Activated CD8-positive, alpha-beta T cell treated with anti-CD3 and anti-CD28 coated beads, Interleukin-2, amount 10 ng/mL, durations not matched to agents 7 days and 5 days (primary cell): ENCODE data around the gene RHEBL1. TPM values are rescaled to one million over a fixed set of nuclear protein-coding genes. Genes with fewer than 3 reads are reported as not detected.

Experiments used
- ATAC-seq: fragments of 150-1000 bp; cut with Tn5 transposase; one replicate; pipeline ENCODE4 v1.10.0; 2021; ENCODE audit warnings: moderate library complexity
- CTCF ChIA-PET: fragments of 350-600 bp; sonication (Branson Sonifier 250); formaldehyde crosslinking; loops from one replicate; lab custom pipeline; 2021; ENCODE audit warnings: antibody characterized with exemption; lab: Charles Lee
- POLR2A ChIA-PET: fragments of 350-600 bp; sonication (Branson Sonifier 250); formaldehyde crosslinking; loops from one replicate; lab custom pipeline; 2021; ENCODE audit warnings: antibody characterized with exemption; lab: Charles Lee
- DNase-seq: peaks from one replicate; pipeline ENCODE4 v3.0.0-alpha.2; 2020
- H3K27ac Mint-ChIP-seq: one replicate; pipeline ENCODE4 v1.8.0; 2021; ENCODE audit warnings: mild to moderate bottlenecking, mixed read lengths
- H3K27me3 Mint-ChIP-seq: one replicate; pipeline ENCODE4 v1.8.0; 2021; ENCODE audit warnings: low read depth, mixed read lengths
- H3K36me3 Mint-ChIP-seq: one replicate; pipeline ENCODE4 v1.8.0; 2021; ENCODE audit warnings: low read depth, mixed read lengths
- H3K4me1 Mint-ChIP-seq: one replicate; pipeline ENCODE4 v1.8.0; 2021; ENCODE audit warnings: low read depth, mixed read lengths
- H3K4me3 Mint-ChIP-seq: one replicate; pipeline ENCODE4 v1.8.0; 2021; ENCODE audit warnings: mild to moderate bottlenecking, mixed read lengths
- H3K9me3 Mint-ChIP-seq: one replicate; pipeline ENCODE4 v1.8.0; 2022; ENCODE audit warnings: mixed read lengths; ENCODE audit not compliant: insufficient read depth
- total RNA-seq, 2 experiments: library from RNA; stranded (reverse); gene quantifications; one replicate each; pipeline ENCODE4 v1.2.3, GENCODE V29; 2021

RHEBL1 gene
- total RNA-seq, 2 experiments from 2014 or later, result 9.5 to 9.9 TPM

DNA sequence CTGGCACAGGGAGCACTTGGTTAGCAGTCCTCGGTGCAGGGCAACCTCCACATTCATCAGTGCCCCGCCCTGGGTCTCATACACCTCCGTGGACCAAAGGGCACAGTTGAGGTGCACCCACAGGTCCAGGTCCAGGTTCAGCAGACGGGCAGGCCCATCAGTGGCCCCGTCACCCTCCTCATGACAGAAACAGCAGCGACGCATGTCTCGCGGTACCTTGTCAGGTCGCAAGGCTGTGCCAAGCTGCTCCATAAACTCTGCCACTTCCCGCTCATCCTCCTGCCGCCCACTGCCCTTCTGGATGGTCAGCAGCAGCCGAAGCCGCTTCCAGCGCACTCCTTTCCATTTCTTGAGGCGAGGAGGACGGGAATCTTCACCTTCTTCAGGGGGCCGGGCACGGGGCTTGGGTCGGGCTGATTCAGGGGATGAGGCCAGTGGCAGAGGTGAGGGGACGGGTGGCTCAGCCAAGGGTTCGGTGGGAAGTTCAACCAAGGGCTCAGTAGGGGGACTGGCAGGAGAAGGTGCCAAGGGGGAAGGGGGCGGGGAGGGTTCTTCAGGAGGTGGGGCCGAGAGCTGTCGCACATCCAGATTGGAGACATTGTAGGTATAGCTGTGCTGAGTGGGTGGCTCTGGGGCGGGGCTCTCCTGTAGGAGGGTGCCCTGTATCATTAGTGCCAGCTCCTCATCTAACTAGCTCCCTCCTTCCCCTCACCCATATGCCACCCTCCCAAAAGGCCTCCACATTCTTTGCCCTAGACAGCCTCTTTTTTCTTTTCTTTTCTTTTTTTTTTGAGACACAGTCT is 42.9 kb downstream of the RHEBL1 start:
- ChIA-PET CTCF (interaction anchor here (1.6 kb wide), 1 partner anchor 30 kb away, joined by 5 read pairs; no protein-coding TSS in a partner anchor), POLR2A (no interaction called here)
- no peaks in the 10 kb centered on the region for H3K27me3 Mint-ChIP-seq
- peak overlapping the region; percentile 34 for H3K27ac Mint-ChIP-seq
- H3K4me3 Mint-ChIP-seq, result no peak overlapping the region
- DNase-seq (no peak), ATAC-seq (no peak)
- peaks cover 68% of the 10 kb centered on the region for H3K36me3 Mint-ChIP-seq
- H3K9me3 Mint-ChIP-seq, result no peaks in the 10 kb centered on the region
- no peaks in the 10 kb centered on the region for H3K4me1 Mint-ChIP-seq

DNA sequence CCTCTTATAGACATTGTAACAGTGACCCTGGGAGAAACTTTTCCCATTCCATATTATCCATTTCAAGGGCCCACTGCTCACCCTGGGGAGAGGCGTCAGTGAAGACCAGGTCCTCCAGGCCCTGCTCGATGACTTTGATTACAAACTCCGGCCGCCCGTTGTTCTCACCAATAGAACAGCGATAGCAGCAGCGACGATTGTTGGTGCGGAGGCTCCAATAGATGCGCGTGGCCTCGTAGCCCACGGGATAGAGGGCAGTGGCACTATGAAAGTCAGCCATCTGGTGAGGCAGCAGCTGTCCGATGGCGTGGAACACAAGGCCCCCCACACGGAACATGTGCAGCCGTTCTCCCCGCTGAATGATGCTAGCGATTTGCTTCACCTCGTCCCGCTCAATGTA is 43.7 kb downstream of the RHEBL1 start:
- Mint-ChIP-seq H3K36me3 (peaks cover 67% of the 10 kb centered on the region), H3K9me3 (no peaks in the 10 kb centered on the region), H3K4me3 (no peak overlapping the region), H3K4me1 (no peaks in the 10 kb centered on the region), H3K27ac (no peak overlapping the region), H3K27me3 (no peaks in the 10 kb centered on the region)
- ATAC-seq, result no peak
- POLR2A ChIA-PET, result no interaction called here
- no peak for DNase-seq
- CTCF ChIA-PET, result interaction anchor here (1.0 kb wide), 1 partner anchor 173 kb away, joined by 3 read pairs; no protein-coding TSS in a partner anchor

DNA sequence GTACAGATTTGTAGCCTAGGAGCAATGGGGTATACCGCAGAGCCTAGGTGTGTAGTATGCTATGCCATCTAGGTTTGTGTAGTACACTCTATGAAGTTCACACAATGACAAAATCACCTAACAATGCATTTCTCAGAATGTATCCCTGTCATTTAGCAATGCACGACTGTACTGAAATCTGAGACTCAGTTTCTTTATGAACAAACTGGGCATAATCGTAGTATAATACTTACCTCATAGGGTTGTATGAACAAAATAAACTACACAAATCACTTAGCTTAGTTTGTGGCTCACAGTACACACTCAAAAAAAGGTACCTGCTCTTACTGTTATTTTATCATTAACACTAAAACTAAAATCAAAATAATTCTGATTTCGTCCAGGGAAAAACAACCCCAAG is 44.3 kb downstream of the RHEBL1 start:
- H3K36me3 Mint-ChIP-seq, result peaks cover 68% of the 10 kb centered on the region
- POLR2A ChIA-PET, result interaction anchor here (0.6 kb wide), 1 partner anchor 210 kb away, joined by 3 read pairs; no protein-coding TSS in a partner anchor
- H3K4me3 Mint-ChIP-seq, result no peak overlapping the region
- DNase-seq, result no peak
- no peak overlapping the region for H3K27ac Mint-ChIP-seq
- H3K4me1 Mint-ChIP-seq, result no peaks in the 10 kb centered on the region
- H3K27me3 Mint-ChIP-seq, result no peaks in the 10 kb centered on the region
- no peaks in the 10 kb centered on the region for H3K9me3 Mint-ChIP-seq
- ATAC-seq, result no peak
- CTCF ChIA-PET, result interaction anchor here (1.0 kb wide), 1 partner anchor 172 kb away, joined by 3 read pairs; no protein-coding TSS in a partner anchor

DNA sequence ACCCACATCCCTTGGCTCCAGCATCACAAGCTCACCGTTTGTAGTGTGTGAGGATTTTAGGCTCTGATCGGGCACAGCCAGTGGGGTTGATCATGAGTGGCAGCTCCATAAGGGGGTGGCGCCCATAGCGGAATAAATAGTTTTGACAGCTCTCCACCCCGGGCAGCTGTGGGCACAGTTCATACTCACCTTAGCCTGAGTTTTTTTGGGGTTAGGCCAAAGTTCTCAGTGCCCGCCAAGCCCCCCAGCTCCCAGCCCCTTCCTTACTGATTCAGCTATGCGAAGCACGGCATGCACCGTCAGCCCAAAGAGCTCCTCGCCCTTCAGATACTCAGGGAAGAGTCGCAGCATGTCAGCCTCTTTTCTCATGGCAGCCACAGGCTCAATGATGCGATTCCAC is 45.2 kb downstream of the RHEBL1 start:
- no peak for ATAC-seq
- H3K4me3 Mint-ChIP-seq, result no peak overlapping the region
- DNase-seq, result no peak
- H3K36me3 Mint-ChIP-seq, result peaks cover 66% of the 10 kb centered on the region
- ChIA-PET CTCF (no interaction called here), POLR2A (interaction anchor here (0.8 kb wide), 1 partner anchor 14 kb away, joined by 3 read pairs; no protein-coding TSS in a partner anchor)
- H3K27ac Mint-ChIP-seq, result no peak overlapping the region
- peaks cover 5% of the 10 kb centered on the region for H3K4me1 Mint-ChIP-seq
- no peaks in the 10 kb centered on the region for H3K9me3 Mint-ChIP-seq
- no peaks in the 10 kb centered on the region for H3K27me3 Mint-ChIP-seq

DNA sequence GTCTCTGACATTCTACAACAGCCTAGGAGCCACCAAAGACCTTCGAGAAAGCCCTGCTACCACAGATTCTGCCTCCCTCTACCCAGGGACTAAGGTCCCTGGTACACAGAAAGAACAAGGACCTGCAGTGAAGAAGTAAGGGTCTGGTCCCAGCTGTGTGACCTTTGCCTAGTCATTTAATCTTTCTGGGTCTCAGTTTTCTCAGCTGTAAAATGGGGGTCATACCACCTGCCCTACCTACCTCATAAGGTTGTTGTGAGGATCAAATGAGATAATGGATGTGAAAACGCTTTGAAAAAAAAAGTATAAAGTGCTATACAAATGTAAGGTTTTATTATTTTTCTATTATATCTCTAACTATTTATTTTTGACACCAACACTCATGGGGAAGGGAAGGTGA is 46.0 kb downstream of the RHEBL1 start:
- no peak overlapping the region for H3K27ac Mint-ChIP-seq
- H3K36me3 Mint-ChIP-seq, result peaks cover 64% of the 10 kb centered on the region

DNA sequence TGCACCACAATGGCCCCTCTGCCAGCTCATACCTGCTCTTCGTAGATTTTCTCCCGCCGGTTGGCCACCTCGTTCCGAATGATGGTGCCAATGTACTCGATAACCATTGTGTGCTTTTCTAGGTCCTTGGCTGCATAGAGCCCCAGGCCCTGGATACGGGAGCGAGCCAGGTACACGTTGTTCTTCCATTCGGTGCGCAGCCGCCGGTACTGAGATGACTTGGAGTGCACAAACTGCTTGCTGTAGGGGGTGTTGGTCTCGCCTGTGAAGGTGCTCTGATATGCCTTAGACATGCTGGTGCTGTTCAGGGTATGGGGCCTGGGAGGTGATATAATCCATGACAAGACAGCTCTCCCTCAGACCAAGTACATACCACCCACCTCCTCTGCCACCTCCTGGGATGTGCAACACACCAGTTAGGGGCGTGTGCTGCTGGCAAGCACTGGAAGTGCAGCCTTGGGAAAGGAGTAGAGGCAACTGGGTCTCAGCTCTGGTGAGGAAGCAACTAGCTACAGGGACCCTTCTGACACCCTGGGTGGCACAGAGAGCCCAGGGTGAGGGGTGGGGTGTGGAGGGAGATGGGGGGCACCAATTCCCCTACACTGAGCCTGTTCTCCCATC is 47.1 kb downstream of the RHEBL1 start:
- CTCF ChIA-PET, result interaction anchor here (0.6 to 3.7 kb wide), 4 partner anchors 11 to 170 kb away, joined by 3 to 46 read pairs (median 3); partner anchors contain the start of gene DDX23
- Mint-ChIP-seq H3K4me1 (peaks cover 15% of the 10 kb centered on the region), H3K4me3 (no peak overlapping the region), H3K27ac (peak overlapping the region; percentile 35), H3K9me3 (no peaks in the 10 kb centered on the region), H3K36me3 (peaks cover 60% of the 10 kb centered on the region), H3K27me3 (no peaks in the 10 kb centered on the region)
- no peak for DNase-seq
- ATAC-seq, result no peak
- POLR2A ChIA-PET, result interaction anchor here (1.1 kb wide), 1 partner anchor 109 kb away, joined by 4 read pairs; the partner anchor contains the start of gene TUBA1B

More for the DNA sequence above, 46.0 kb downstream of the RHEBL1 start:
- DNase-seq (no peak), ATAC-seq (no peak)
- Mint-ChIP-seq H3K4me1 (peaks cover 10% of the 10 kb centered on the region), H3K27me3 (no peaks in the 10 kb centered on the region), H3K4me3 (no peak overlapping the region), H3K9me3 (no peaks in the 10 kb centered on the region)
- ChIA-PET CTCF (interaction anchor here (1.1 kb wide), 1 partner anchor 10 kb away, joined by 3 read pairs; no protein-coding TSS in a partner anchor), POLR2A (no interaction called here)

DNA sequence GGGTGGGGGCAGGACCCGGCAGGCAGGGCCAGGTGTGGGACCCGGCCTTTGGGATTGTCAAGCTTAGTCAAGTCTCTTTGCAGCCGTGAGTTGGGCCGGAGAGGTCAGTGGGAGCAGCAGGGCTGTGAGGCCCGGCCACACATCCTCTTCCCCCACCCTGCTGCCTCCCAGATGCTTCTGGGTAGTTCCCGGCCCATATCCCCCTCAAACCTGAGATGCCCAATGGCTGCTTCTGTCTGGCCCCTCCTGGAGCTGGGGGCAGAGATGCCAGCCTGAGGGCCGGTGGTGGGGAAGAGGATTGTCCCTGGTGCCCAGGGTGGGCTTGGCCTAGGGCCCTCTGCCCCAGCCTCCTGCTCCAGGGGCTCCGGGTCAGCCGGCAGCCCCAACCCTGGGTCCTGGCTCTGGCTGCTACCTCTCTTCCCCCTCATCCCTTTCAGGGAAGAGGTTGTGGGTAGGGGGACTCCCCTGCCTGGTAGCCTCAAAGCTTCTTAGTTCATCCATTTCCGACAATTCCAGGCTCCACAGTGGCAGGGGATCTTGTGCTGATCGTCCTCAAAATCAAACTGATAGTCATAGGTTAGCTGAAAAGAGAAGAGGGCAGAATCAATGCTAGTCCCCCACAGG is 48.4 kb downstream of the RHEBL1 start:
- H3K27me3 Mint-ChIP-seq, result no peaks in the 10 kb centered on the region
- no peak for ATAC-seq
- ChIA-PET POLR2A (interaction anchor here (1.1 kb wide), 1 partner anchor 110 kb away, joined by 4 read pairs; the partner anchor contains the start of gene TUBA1B), CTCF (interaction anchor here (1.7 to 3.7 kb wide), 5 partner anchors 16 to 33 kb away, joined by 4 to 46 read pairs (median 7); no protein-coding TSS in a partner anchor)
- no peaks in the 10 kb centered on the region for H3K9me3 Mint-ChIP-seq
- H3K27ac Mint-ChIP-seq, result peak overlapping the region; percentile 51
- H3K4me1 Mint-ChIP-seq, result peaks cover 27% of the 10 kb centered on the region
- H3K36me3 Mint-ChIP-seq, result peaks cover 62% of the 10 kb centered on the region
- no peak for DNase-seq
- no peak overlapping the region for H3K4me3 Mint-ChIP-seq

DNA sequence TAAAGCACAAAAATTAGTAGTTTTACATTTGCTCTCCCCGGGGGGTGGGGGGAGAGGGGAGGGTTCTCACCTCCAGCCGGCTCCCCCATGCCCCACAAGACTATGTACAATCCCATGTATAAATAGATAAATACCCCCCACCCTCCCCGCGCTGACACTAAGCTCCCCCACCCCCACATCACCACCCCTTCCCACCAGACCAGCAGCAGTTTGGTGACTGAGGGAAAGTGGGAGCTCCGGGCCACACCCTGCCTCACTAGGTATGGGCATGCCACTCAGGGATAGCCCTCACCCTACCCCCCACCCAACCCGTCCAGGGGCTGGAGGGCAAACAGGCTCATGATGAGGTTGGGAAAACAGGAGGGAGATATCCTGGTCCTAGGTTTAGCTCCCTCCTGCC is 49.3 kb downstream of the RHEBL1 start:
- Mint-ChIP-seq H3K4me3 (no peak overlapping the region), H3K36me3 (peaks cover 57% of the 10 kb centered on the region), H3K27ac (peak overlapping the region; percentile 68), H3K9me3 (no peaks in the 10 kb centered on the region), H3K4me1 (peaks cover 33% of the 10 kb centered on the region), H3K27me3 (no peaks in the 10 kb centered on the region)
- POLR2A ChIA-PET, result interaction anchor here (0.7 to 1.4 kb wide), 4 partner anchors 9 to 1140 kb away, joined by 4 to 7 read pairs (median 5); no protein-coding TSS in a partner anchor
- DNase-seq, result no peak
- ATAC-seq, result no peak
- CTCF ChIA-PET, result interaction anchor here (0.9 to 3.7 kb wide), 13 partner anchors 9 to 68 kb away, joined by 3 to 46 read pairs (median 6); partner anchors contain the start of genes DDN, RHEBL1 and WNT1

DNA sequence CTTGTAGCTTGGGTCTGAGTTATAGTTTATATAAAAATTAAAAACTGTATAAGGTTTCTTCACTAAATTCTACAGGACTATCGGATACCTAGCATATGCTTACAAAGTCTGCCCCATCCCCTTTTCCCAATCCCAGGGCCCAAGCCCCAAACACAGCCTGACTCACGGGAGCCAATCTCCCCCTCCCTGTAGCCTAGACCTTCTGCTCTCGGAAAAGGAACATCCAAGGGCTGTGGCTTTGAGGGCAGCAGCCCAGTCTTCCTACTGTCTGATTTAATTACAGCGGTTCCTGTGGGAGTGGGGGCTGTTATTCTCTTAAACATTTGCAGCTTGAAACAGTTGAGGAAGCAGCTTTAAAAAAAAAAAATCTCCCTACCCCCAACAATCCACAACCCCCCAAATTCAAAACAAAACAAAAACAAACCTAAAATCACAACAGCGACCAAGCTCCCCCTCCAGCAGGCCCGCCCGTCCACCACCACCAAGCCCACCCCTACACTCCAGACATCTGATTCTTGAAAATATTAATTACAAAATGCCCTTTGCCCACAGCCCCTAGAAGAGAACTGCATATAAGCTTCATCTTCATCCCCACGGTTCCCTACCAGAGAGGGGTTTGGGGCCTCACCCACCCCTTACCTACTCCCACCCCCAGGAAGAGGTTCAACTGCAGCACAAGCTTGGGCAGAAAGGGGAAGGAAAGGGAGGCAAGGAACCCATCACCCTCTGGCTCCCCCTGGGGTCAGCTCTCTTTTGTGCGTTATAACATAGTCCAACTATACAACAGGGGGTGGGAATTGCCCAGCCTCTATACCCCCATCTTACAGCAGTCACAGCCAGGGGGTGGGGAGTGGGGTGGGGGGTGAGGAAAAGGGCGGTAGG is 50.1 kb downstream of the RHEBL1 start:
- ATAC-seq (no peak), DNase-seq (peak; percentile 70)
- Mint-ChIP-seq H3K4me3 (peak overlapping the region; percentile 92), H3K27me3 (no peaks in the 10 kb centered on the region), H3K4me1 (peaks cover 33% of the 10 kb centered on the region), H3K9me3 (no peaks in the 10 kb centered on the region), H3K36me3 (peaks cover 55% of the 10 kb centered on the region), H3K27ac (peak overlapping the region; percentile 98)
- ChIA-PET POLR2A (interaction anchor here (0.7 to 1.4 kb wide), 6 partner anchors 10 to 1139 kb away, joined by 3 to 7 read pairs (median 5); no protein-coding TSS in a partner anchor), CTCF (interaction anchor here (0.7 to 3.7 kb wide), 20 partner anchors 9 to 167 kb away, joined by 3 to 46 read pairs (median 4); partner anchors contain the start of genes DDN, RHEBL1, RND1 and WNT1)

DNA sequence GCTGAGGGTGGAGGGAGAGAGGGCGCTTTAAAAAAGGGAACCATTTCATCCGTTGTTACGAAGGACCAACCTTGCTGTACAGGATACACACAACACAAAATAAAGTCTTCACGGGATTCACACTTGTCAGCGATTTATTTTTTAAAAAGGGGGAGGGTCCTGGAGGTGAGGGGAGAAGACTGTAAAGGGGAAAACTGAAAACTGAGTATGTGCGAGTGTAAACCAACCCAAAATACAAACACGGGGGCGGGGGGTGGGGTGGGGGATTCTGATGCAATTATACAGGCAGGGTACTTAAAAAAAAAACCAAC is 50.7 kb downstream of the RHEBL1 start:
- Mint-ChIP-seq H3K27ac (peak overlapping the region; percentile 98), H3K27me3 (no peaks in the 10 kb centered on the region), H3K9me3 (no peaks in the 10 kb centered on the region), H3K4me3 (peak overlapping the region; percentile 92), H3K4me1 (peaks cover 33% of the 10 kb centered on the region), H3K36me3 (peaks cover 52% of the 10 kb centered on the region)
- POLR2A ChIA-PET, result interaction anchor here (1.0 to 1.2 kb wide), 3 partner anchors 10 to 19 kb away, joined by 3 to 6 read pairs (median 4); no protein-coding TSS in a partner anchor
- ATAC-seq, result no peak
- CTCF ChIA-PET, result interaction anchor here (0.9 to 3.7 kb wide), 12 partner anchors 8 to 166 kb away, joined by 3 to 46 read pairs (median 6); partner anchors contain the start of genes RND1 and WNT1
- no peak for DNase-seq
